K562 (cell line): ENCODE data around the gene ACADVL. TPM values are rescaled to one million over a fixed set of nuclear protein-coding genes. Genes with fewer than 3 reads are reported as not detected.

Experiments used
- CCAR2 ChIP-seq: fragments of 200-400 bp; formaldehyde crosslinking; IDR thresholded peaks from 2 replicates; pipeline ENCODE4 v1.6.1; 2017; ENCODE audit warnings: mild to moderate bottlenecking, low read depth, low read length
- DPF2 ChIP-seq: fragments of 450-650 bp; IDR thresholded peaks from 2 replicates; pipeline ENCODE4 v1.6.1; 2016
- E2F1 ChIP-seq: sonication (generic); formaldehyde crosslinking; IDR thresholded peaks from 2 replicates; pipeline ENCODE4 v1.8.1; 2023; ENCODE audit warnings: mild to moderate bottlenecking, missing genetic modification reagents, moderate library complexity
- ETS1 ChIP-seq: conservative IDR thresholded peaks from 2 replicates; pipeline ENCODE4 v1.6.1; 2011; ENCODE audit warnings: low read depth, mild to moderate bottlenecking, low read length; ENCODE audit not compliant: control insufficient read depth
- HOXB6 ChIP-seq: fragments of 250-450 bp; sonication (Bioruptor Pico); IDR thresholded peaks from 2 replicates; pipeline ENCODE4 v1.5.1; 2022; ENCODE audit warnings: mild to moderate bottlenecking, borderline replicate concordance
- MYBL2 ChIP-seq, 2 experiments: fragments of 450-650 bp in 1 of 2; sonication (generic) in 1 of 2; formaldehyde crosslinking in 1 of 2; IDR thresholded peaks; 2 replicates each; pipeline versions ENCODE4 v1.6.1 to v1.8.1; 2017 to 2022; ENCODE audit warnings: borderline replicate concordance in 1 of 2, inconsistent platforms in 1 of 2, low read depth in 1 of 2, mild to moderate bottlenecking in 1 of 2, missing genetic modification reagents in 1 of 2, moderate library complexity in 1 of 2
- NR2C2 ChIP-seq, 2 experiments: fragments of 200-800 bp in 1 of 2; sonication (Bioruptor generic) in 1 of 2; sonication (generic) in 1 of 2; formaldehyde crosslinking in 1 of 2; IDR thresholded peaks; 2 replicates each; pipeline versions ENCODE4 v1.6.1 to v1.8.0; 2016 to 2022; ENCODE audit warnings: mild to moderate bottlenecking in 1 of 2, missing compliant biosample characterization in 1 of 2, missing genetic modification characterization in 1 of 2, missing genetic modification reagents in 1 of 2
- SAFB2 ChIP-seq: fragments of 200-400 bp; formaldehyde crosslinking; IDR thresholded peaks from 2 replicates; pipeline ENCODE4 v1.6.1; 2018; ENCODE audit warnings: borderline replicate concordance, low read length, low read depth, moderate library complexity; ENCODE audit not compliant: severe bottlenecking
- SIN3B ChIP-seq: fragments of 450-650 bp; IDR thresholded peaks from 2 replicates; pipeline ENCODE4 v1.6.1; 2017; ENCODE audit warnings: low read depth, mild to moderate bottlenecking, moderate library complexity
- ZBTB17 ChIP-seq: fragments of 450-650 bp; formaldehyde crosslinking; IDR thresholded peaks from 2 replicates; pipeline ENCODE4 v1.4.0; 2020; ENCODE audit warnings: mild to moderate bottlenecking
- ZHX1 ChIP-seq: fragments of 150-350 bp; conservative IDR thresholded peaks from 2 replicates; pipeline ENCODE4 v1.6.1; 2014; ENCODE audit warnings: low read length
- ZMIZ1 ChIP-seq, 2 experiments: fragments of 150-350 bp in 1 of 2; IDR thresholded peaks; 2 replicates each; pipeline ENCODE4 v1.6.1; 2012 to 2016; ENCODE audit warnings: low read depth in 2 of 2, low read length in 2 of 2, mild to moderate bottlenecking in 1 of 2, moderate library complexity in 1 of 2
- ZNF395 ChIP-seq: fragments of 200-800 bp; sonication (Bioruptor generic); IDR thresholded peaks from 2 replicates; pipeline ENCODE4 v1.6.1; 2017; ENCODE audit warnings: missing genetic modification characterization, missing compliant biosample characterization
- ZNF584 ChIP-seq: fragments of 200-800 bp; sonication (Bioruptor generic); IDR thresholded peaks from 2 replicates; pipeline ENCODE4 v1.6.1; 2016; ENCODE audit warnings: low read depth, mild to moderate bottlenecking, missing genetic modification characterization, missing compliant biosample characterization
- polyA plus RNA-seq, 8 experiments: library from polyadenylated mRNA; depleted of rRNA in 4 of 8; stranded (reverse) in 5 of 8; unstranded in 3 of 8; fragments of >200 nt; fragmentation: Nextera tagmentation in 2 of 8; fragmentation: Illumina TruSeq in 1 of 8; extraction: Ambion mirVana in 2 of 8; extraction: Trizol in 1 of 8; gene quantifications; 2 replicates each; pipeline versions ENCODE4 v1.2.1 to v1.2.3, GENCODE V29; 2011 to 2014; ENCODE audit warnings: inconsistent platforms in 1 of 8, missing spikeins in 1 of 8
- total RNA-seq, 7 experiments: library from RNA; depleted of rRNA in 6 of 7; stranded (reverse); fragments of >200 nt in 6 of 7; fragmentation: Illumina TruSeq in 2 of 7; extraction: Trizol in 2 of 7; gene quantifications; 2 replicates each; pipeline versions ENCODE4 v1.2.1 to v1.2.3, GENCODE V29; 2011 to 2021; ENCODE audit warnings: low replicate concordance in 1 of 7

Gene ACADVL
- total and polyA plus RNA-seq, 9 of the 15 experiments (the other 6 are each of a cell fraction or from before 2014, with no cell fraction given) = 25.5 to 449 (median 214) TPM

- peak; percentile 75 for TF ChIP-seq SIN3B
- TF ChIP-seq E2F1 = no peak
- peak; percentile 37; the same call in 1 of the 2 replicates for TF ChIP-seq MYBL2 (IDR thresholded peaks at IDR 0.05; ENCODE audit: low read depth)
- no peak for TF ChIP-seq MYBL2 (CRISPR knock-in tag; IDR thresholded peaks at IDR 0.05; ENCODE audit: borderline replicate concordance)
- no peak for TF ChIP-seq CCAR2
- no peak for TF ChIP-seq SAFB2
- no peak for TF ChIP-seq HOXB6
- TF ChIP-seq NR2C2 (CRISPR knock-in tag; IDR thresholded peaks at IDR 0.05) = peak; percentile 71; the same call in 1 of the 2 replicates
- TF ChIP-seq NR2C2 (tag; IDR thresholded peaks at IDR 0.05) = peak; percentile 91
- peak; percentile 25; the same call in 1 of the 2 replicates for TF ChIP-seq DPF2
- TF ChIP-seq ZNF584 (CRISPR knock-in tag) = no peak
- peak; percentile 47; the same call in 1 of the 2 replicates for TF ChIP-seq ETS1
- TF ChIP-seq ZHX1 = no peak
- TF ChIP-seq ZMIZ1 (IDR thresholded peaks at IDR 0.05; ENCODE audit: low read depth in 2 of 2, low read length in 2 of 2) = no peak
- no peak for TF ChIP-seq ZBTB17 (CRISPR knock-in tag)
- TF ChIP-seq ZNF395 = no peak
These were observed 32.7 kb downstream of the ACADVL start, which contains the start of gene ELP5 (continued) for GRCh38 chr17:7252176-7253043.
